ENCODE data around the gene B3GNT7. TPM values are rescaled to one million over a fixed set of nuclear protein-coding genes. Genes with fewer than 3 reads are reported as not detected.

Gene B3GNT7
- total RNA-seq, 2 experiments from 2014 or later: not detected

DNA sequence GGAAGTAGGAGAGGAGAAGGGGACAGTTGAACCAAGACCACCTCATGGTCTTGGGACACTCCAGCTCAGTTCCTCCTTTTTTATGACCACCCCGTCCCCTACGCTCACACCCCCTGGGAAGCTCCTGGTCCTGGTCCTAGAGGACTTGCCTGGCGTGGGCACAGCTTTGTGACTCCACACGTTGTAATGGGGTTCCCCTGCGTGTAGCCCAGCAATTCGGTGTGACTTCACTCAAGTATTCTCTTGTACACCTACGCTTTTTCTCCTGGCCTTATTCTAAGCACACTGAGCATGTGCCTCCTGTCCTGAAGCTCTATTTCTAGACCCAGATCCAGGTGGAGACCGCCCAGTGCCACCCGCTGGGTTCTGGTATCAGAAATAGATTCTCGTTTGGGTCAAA lies 36.1 kb upstream of the B3GNT7 start:
- no peak for DNase-seq
- Mint-ChIP-seq H3K27ac (no peak overlapping the region), H3K36me3 (no peaks in the 10 kb centered on the region), H3K4me1 (ENCODE audit: low read depth) (peaks cover 4% of the 10 kb centered on the region), H3K27me3 (peaks cover 3% of the 10 kb centered on the region), H3K9me3 (no peaks in the 10 kb centered on the region), H3K4me3 (no peak overlapping the region)
- intact Hi-C loops (cut with micrococcal nuclease): no loop called here
- ChIA-PET CTCF (no interaction called here), POLR2A (no interaction called here)

DNA sequence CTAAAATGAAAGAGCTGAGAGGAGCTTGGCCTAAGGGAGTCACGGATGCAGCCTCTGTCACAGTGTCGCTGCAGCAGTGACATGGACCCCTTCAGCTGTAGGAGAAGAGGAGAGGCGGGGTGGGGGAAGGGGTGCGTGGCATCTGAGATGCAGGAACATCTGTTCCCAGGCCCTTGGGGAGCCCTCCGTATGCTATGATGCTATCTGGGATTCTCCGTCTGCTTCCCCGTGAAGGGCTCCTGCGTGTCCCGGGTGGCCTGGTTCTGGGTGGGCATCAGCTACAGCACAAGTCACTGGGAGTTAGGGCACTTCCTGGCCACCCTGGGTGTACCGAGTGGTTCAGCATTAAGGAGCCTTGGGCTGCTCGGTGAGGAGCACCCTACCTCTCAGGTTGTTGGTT lies 35.6 kb upstream of the B3GNT7 start:
- peaks cover 3% of the 10 kb centered on the region for H3K27me3 Mint-ChIP-seq
- no peak for DNase-seq
- peaks cover 4% of the 10 kb centered on the region for H3K4me1 Mint-ChIP-seq (ENCODE audit: low read depth)
- no peaks in the 10 kb centered on the region for H3K36me3 Mint-ChIP-seq
- intact Hi-C loops (cut with micrococcal nuclease): no loop called here
- CTCF ChIA-PET: no interaction called here
- H3K27ac Mint-ChIP-seq: no peak overlapping the region
- POLR2A ChIA-PET: no interaction called here
- no peaks in the 10 kb centered on the region for H3K9me3 Mint-ChIP-seq
- H3K4me3 Mint-ChIP-seq: no peak overlapping the region

DNA sequence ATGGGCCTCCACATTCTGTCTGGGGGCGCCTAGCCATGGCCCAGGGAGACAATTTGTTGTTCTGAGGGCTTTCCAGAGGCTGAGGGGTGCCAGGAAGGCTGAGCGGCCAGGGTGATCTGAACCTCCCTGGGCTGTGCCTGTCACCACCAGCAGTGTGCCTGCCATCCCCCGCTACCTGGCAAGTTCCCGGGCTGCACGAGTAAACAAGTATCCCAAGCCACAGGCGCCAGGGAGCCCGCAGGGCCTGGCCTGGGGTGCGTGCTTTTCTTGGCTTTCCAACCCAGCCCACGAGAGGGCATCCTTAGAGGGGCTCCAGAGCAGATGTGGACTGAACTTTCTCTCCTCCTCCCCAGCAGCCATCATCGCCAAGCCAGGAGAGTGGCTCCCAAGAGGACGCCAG lies 35.1 kb upstream of the B3GNT7 start:
- Mint-ChIP-seq H3K36me3 (no peaks in the 10 kb centered on the region), H3K27ac (no peak overlapping the region), H3K9me3 (no peaks in the 10 kb centered on the region), H3K4me3 (no peak overlapping the region), H3K27me3 (peaks cover 3% of the 10 kb centered on the region), H3K4me1 (ENCODE audit: low read depth) (peaks cover 4% of the 10 kb centered on the region)
- no peak for DNase-seq
- ChIA-PET CTCF (no interaction called here), POLR2A (no interaction called here)
- intact Hi-C loops (cut with micrococcal nuclease): no loop called here

DNA sequence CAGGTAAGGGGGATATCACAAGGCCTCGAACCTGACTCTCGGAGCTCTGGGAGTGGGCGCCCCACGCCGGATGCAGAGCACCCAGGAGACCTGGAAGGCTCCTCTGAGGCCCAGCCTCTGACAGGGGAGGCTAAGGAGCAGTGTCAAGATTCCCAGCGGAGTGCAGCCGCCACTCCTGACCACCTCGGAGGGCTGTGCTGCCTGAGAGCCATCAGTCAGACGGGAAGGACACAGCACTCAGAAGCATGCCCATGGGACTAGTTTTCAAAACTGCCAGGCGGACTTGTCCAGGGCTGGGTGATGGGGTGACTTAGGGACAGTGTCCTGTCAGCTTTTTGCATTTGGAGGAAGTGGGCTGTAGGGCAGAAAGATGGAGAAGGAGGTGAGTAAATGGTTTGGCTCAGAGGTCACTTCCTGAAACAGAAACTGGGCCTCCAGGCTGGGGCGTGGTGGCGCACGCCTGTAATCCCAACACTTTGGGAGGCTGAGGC lies 34.6 kb upstream of the B3GNT7 start:
- Mint-ChIP-seq H3K4me3 (no peak overlapping the region), H3K27ac (no peak overlapping the region), H3K9me3 (no peaks in the 10 kb centered on the region), H3K36me3 (no peaks in the 10 kb centered on the region), H3K4me1 (ENCODE audit: low read depth) (peaks cover 4% of the 10 kb centered on the region), H3K27me3 (no peaks in the 10 kb centered on the region)
- DNase-seq: no peak
- ChIA-PET CTCF (no interaction called here), POLR2A (no interaction called here)
- intact Hi-C loops (cut with micrococcal nuclease): no loop called here

DNA sequence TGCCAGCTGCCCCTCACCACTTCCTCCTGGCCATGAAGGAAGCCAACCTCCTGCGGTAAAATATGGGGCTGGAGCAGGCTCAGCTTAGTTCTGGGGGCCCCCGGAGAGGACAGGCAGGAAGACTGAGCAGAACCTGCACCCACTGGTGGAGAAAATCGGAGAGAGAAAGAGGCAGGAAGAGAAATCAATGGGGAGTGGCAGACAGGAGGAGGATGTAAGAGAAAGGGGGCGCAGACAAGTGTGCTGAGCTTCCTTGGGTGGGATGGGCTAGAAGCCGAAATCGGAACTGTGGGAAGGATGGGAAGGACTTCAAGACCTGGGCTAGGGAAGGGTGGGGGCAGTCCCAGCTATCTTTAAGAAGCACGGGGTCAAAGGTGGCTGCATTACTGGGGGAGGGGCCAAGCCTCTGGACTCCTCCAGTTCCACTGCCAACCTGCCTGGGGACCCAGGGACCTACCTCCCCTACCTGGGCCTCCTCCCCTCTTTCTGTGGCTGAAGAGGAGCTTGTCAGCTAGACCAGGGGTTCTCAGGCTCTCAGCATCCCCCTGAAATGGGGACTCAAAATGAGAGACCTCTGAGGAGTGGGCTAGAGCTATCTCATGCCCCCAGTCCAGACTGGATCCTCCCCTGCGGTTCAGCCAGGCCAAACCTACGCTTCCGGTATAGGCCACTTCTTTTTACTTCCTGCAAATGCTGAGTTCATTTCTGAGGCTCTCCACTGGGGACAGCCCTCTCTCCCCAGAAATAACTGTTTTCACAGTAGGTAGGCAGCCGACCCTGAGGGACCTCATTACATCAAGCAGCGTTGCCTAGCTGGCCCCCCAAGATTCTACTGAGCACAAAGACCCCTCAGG lies 33.6 kb upstream of the B3GNT7 start:
- CTCF ChIA-PET: no interaction called here
- Mint-ChIP-seq H3K36me3 (no peaks in the 10 kb centered on the region), H3K9me3 (no peaks in the 10 kb centered on the region), H3K27me3 (no peaks in the 10 kb centered on the region), H3K27ac (no peak overlapping the region), H3K4me3 (no peak overlapping the region), H3K4me1 (ENCODE audit: low read depth) (peaks cover 4% of the 10 kb centered on the region)
- intact Hi-C loops (cut with micrococcal nuclease): no loop called here
- POLR2A ChIA-PET: no interaction called here
- peak; percentile 28 for DNase-seq

DNA sequence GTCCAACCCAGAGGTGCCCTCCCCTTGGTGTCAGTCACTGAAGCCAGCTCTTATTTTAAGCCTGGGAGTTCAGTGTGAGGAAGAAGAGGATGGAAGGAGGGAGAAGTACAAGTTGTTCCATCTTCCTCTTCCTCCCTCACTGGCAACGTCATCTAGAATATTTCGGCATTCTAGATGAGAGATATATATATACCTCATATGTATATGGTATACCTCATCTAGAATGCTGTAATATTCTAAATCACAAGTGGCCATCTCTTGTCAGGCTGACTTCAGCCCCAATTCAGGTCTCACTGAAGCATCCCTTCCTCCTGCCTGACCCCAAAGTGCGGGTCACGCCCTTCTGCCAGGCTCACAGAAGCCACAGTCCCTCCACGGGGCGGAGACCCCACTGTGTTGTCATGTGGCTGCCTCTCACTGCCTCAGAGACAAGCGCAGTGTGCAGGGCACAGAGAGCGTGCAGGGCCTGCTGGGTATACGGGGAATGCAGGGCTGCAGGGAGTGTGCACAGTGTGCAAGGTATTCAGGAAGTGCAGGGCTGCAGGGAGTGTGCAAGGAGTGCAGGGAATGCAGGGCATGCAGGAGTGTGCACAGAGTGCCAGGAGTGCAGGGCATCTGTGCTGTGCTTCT lies 32.8 kb upstream of the B3GNT7 start:
- Mint-ChIP-seq H3K36me3 (no peaks in the 10 kb centered on the region), H3K27ac (no peak overlapping the region), H3K9me3 (no peaks in the 10 kb centered on the region), H3K27me3 (no peaks in the 10 kb centered on the region), H3K4me1 (ENCODE audit: low read depth) (peaks cover 4% of the 10 kb centered on the region), H3K4me3 (no peak overlapping the region)
- DNase-seq: no peak
- intact Hi-C loops (cut with micrococcal nuclease): no loop called here
- ChIA-PET CTCF (no interaction called here), POLR2A (no interaction called here)

DNA sequence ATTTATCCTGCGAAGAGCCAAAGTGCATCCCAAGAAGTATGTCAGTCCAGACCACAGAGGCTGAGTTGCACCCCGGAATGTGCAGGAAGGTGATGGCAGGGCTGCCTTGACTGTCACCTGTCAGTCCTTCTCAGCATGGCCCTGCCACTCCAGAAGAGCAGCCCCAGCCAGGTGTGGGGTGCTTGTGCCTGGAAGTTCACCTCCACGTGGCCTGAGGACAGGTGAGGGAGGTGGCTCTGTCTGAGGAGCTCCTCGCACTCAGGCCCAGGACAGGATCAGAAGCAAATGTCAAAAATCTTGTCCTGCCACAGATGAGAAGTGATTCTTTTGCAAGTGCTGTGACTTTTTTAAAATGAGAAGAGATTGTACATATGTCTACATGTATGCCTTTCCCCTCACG lies 31.4 kb upstream of the B3GNT7 start:
- DNase-seq: no peak
- Mint-ChIP-seq H3K36me3 (no peaks in the 10 kb centered on the region), H3K27ac (no peak overlapping the region), H3K4me3 (no peak overlapping the region), H3K27me3 (no peaks in the 10 kb centered on the region), H3K4me1 (ENCODE audit: low read depth) (peaks cover 4% of the 10 kb centered on the region), H3K9me3 (no peaks in the 10 kb centered on the region)
- ChIA-PET CTCF (no interaction called here), POLR2A (no interaction called here)
- intact Hi-C loops (cut with micrococcal nuclease): no loop called here

DNA sequence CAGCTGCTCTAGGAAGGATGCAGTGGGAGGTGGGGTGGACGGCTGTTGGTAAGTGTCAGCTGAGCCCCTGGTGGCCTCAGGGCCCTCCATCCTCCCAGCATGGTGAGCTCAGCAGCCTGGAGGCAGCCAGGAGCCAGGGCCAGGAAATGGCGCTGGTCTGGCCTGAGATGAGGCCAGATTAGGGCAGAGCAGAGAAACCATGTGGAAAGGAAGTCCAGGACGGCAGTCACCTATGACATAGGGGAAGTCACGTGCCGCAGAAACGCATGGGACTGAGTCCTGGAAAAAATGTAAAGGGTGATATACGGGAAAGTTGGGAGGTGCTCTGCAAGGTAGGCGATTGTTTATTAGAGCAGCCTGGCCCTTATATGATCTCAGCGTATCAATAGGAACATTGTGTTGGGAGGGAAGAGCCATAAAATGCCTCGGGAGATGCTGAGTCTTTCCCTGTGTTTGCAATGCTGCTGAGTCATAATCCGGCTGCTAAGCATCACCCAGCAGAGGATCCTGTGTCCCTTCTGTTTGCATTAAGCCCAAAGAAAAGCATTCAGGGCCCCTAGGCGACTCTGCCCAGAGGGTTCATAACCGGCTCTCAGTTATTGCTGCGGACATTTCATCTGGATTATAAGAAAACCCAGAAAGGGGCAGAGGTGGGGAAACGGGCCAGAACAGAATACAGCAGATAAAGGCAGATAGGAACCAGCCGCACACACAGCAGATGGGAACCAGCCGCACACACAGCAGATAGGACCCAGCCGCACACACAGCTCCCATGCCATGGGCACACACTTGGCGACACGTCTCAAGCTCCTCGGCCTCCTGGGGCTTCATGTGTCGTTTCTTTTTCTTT lies 30.3 kb upstream of the B3GNT7 start:
- H3K36me3 Mint-ChIP-seq: no peaks in the 10 kb centered on the region
- ChIA-PET CTCF (interaction anchor here (1.4 kb wide), 1 partner anchor 12 kb away, joined by 3 read pairs; no protein-coding TSS in a partner anchor), POLR2A (no interaction called here)

DNA sequence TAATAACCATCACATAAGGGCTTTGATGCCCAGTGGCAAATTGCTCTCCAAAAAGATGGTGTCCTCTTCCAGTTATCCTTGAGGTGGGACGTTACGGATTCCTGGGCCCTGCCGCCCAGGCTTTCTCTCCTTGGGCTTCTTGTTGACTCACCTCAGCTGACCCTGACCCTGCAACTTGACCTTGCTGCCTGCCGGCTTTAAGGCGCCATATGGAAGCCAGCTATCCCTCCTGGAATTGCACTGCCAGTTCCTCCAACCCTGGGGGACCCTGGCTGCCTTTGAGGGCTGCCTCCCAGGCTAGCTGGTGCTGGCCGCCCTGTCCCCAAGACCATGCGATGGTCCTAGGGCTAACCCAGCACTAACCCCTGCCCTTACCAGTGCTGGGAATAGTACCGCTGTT lies 28.3 kb upstream of the B3GNT7 start:
- no peak for DNase-seq
- Mint-ChIP-seq H3K4me1 (ENCODE audit: low read depth) (peaks cover 2% of the 10 kb centered on the region), H3K27me3 (no peaks in the 10 kb centered on the region), H3K4me3 (no peak overlapping the region), H3K36me3 (no peaks in the 10 kb centered on the region), H3K27ac (no peak overlapping the region), H3K9me3 (no peaks in the 10 kb centered on the region)
- ChIA-PET CTCF (no interaction called here), POLR2A (no interaction called here)
- intact Hi-C loops (cut with micrococcal nuclease): no loop called here

More for the DNA sequence above, 30.3 kb upstream of the B3GNT7 start:
- Mint-ChIP-seq H3K9me3 (no peaks in the 10 kb centered on the region), H3K4me1 (ENCODE audit: low read depth) (peaks cover 4% of the 10 kb centered on the region), H3K4me3 (no peak overlapping the region), H3K27me3 (no peaks in the 10 kb centered on the region), H3K27ac (no peak overlapping the region)
- DNase-seq: no peak
- intact Hi-C loops (cut with micrococcal nuclease): no loop called here

DNA sequence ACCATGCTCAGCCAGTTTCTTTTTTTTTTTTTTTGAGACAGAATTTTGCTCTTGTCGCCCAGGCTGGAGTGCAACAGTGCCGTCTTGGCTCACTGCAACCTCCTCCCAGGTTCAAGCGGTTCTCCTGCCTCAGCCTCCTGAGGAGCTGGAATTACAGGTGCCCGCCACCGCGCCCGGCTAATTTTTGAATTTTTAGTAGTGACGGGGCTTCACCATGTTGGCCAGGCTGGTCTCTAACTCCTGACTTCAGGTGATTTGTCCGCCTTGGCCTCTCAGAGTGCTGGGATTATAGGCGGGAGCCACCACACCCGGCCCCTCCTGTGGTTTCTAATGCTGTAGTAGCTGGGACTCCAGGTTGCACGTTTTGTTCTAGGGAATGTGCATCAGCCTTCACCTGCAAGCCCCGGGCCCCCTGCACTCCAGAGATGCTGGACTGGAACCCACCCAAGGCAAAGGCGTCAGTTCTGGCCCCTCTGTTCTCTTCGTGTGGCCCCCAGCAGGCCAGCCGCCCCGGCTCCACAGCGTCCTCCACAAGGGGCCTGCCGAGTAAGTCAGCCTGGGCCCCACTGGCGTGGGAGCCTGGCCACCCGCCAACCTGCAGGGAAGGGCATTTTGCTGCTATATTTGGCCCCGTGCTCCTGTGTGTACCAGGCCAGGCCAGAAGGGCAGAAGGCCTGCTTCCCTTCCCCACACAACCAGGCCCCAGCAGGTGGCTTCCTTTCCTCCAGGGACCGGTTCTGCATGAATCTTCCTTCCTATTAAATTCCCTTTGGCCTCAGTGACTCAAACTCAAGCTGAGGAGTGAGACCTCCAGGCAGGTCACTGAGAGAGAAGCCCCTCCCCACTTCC lies 25.7 kb upstream of the B3GNT7 start:
- Mint-ChIP-seq H3K27me3 (no peaks in the 10 kb centered on the region), H3K9me3 (no peaks in the 10 kb centered on the region), H3K4me1 (ENCODE audit: low read depth) (no peaks in the 10 kb centered on the region), H3K36me3 (no peaks in the 10 kb centered on the region), H3K4me3 (no peak overlapping the region), H3K27ac (no peak overlapping the region)
- DNase-seq: no peak
- ChIA-PET POLR2A (no interaction called here), CTCF (no interaction called here)
- intact Hi-C loops (cut with micrococcal nuclease): no loop called here

DNA sequence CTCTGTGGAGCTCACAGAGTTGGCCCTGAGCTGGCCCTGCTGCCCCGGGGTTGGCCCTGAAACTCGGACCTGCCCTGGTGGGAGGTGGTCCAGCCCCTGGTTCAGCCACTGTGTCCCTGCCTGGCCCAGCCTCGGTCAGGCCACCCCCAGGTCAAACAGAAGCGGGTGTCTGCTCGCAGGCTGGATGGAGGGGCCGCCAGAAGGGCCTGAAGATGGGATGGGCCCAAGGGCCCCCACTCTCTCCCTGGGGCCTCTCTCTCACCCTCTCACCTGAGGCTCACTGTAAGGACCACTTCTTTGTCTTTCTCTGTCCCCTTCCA lies 25.1 kb upstream of the B3GNT7 start:
- ChIA-PET POLR2A (no interaction called here), CTCF (no interaction called here)
- Mint-ChIP-seq H3K27ac (no peak overlapping the region), H3K4me1 (ENCODE audit: low read depth) (no peaks in the 10 kb centered on the region), H3K36me3 (no peaks in the 10 kb centered on the region), H3K9me3 (no peaks in the 10 kb centered on the region), H3K27me3 (no peaks in the 10 kb centered on the region), H3K4me3 (no peak overlapping the region)
- intact Hi-C loops (cut with micrococcal nuclease): no loop called here
- DNase-seq: no peak

All from activated CD4-positive, alpha-beta memory T cell treated with anti-CD3 and anti-CD28 coated beads for 36 hours (primary cell).